NCI-H526 treated with DMSO at 0.1 percent for 48 hours (cell line): ENCODE measurements around the gene ZNF354B.
A peak's percentile ranks its signal among the peaks of the same experiment; 100 is the strongest.

ENCODE experiments used
- DNase-seq: peaks from one replicate; lab custom pipeline; 2025; lab: John Stamatoyannopoulos, UW

ZNF354B gene

GRCh38 chr5:178883815-178884430 lies 24.2 kb downstream of the ZNF354B start:
- DNase-seq, result no peak

GRCh38 chr5:178895615-178896571 lies 36.1 kb downstream of the ZNF354B start, which contains the start of gene ZFP2:
Gene ZFP2, plus strand, starts transcription at chr5:178895913. Its CDS starts 35,401 bp downstream, at chr5:178931314.
- DNase-seq, result peak; percentile 25

GRCh38 chr5:178899289-178899688 lies 39.5 kb downstream of the ZNF354B start:
- DNase-seq, result no peak

GRCh38 chr5:178902849-178903248 lies 43.1 kb downstream of the ZNF354B start:
- DNase-seq, result no peak

- no peak for DNase-seq
Observed at GRCh38 chr5:178931846-178932760, 72.3 kb downstream of the ZNF354B start.
